Astrocyte of the cerebellum (primary cell): Measurements from ENCODE around the gene CFAP46.

Experiments
- DNase-seq: peaks from one replicate; pipeline ENCODE4 v3.0.0-alpha.2; 2011; ENCODE audit warnings: low read depth
- H3K4me3 ChIP-seq: 2 replicates; pipeline ENCODE4 v1.5.1; 2011; ENCODE audit warnings: mild to moderate bottlenecking, low read depth, low read length, moderate library complexity
- in situ Hi-C: cut with HindIII; loops from 2 replicates; pipeline ENCODE4 v1.10.0; 2017; ENCODE audit warnings: low sequenced_read_pairs
- TF ChIP-seq, protein P1 (sequence below): IDR thresholded peaks from 2 replicates; pipeline ENCODE4 v1.5.1; 2012; ENCODE audit warnings: low read length, low read depth, moderate library complexity, mild to moderate bottlenecking; ENCODE audit errors: missing control alignments

CFAP46 gene

DNA sequence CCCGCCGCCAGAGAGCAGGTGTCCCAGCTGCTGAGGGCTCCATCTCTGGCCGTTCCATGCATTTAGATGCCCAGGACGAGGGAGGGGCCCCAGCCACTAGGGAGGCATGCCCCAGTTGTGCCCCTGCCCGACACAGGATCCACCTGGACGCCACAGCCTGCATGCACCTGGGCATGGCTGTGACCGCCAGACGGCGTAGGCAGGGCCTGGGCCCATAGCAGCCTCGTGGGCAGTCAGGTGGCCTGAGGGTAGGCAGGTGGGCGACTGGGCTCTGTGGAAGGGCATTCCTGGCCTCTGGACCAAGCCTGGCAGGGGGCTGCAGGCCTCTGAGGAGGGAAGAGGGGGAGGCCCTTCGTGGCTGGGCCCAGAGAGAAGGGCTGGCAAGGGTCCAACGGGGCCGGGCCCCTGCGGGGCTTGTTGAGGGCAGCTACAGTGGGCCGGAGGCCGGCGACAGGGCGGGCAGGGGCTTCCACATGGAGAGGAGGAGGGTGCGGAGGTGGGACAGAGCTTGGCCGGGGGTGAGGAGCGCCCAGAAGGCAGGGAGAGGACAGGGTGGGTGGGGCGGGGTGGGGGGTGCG is 80.4 kb downstream of the CFAP46 start:
- no peak for DNase-seq
- TF ChIP-seq, protein P1, sequence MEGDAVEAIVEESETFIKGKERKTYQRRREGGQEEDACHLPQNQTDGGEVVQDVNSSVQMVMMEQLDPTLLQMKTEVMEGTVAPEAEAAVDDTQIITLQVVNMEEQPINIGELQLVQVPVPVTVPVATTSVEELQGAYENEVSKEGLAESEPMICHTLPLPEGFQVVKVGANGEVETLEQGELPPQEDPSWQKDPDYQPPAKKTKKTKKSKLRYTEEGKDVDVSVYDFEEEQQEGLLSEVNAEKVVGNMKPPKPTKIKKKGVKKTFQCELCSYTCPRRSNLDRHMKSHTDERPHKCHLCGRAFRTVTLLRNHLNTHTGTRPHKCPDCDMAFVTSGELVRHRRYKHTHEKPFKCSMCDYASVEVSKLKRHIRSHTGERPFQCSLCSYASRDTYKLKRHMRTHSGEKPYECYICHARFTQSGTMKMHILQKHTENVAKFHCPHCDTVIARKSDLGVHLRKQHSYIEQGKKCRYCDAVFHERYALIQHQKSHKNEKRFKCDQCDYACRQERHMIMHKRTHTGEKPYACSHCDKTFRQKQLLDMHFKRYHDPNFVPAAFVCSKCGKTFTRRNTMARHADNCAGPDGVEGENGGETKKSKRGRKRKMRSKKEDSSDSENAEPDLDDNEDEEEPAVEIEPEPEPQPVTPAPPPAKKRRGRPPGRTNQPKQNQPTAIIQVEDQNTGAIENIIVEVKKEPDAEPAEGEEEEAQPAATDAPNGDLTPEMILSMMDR = no peak
- in situ Hi-C loops = no loop called here
- H3K4me3 ChIP-seq = no peak overlapping the region

DNA sequence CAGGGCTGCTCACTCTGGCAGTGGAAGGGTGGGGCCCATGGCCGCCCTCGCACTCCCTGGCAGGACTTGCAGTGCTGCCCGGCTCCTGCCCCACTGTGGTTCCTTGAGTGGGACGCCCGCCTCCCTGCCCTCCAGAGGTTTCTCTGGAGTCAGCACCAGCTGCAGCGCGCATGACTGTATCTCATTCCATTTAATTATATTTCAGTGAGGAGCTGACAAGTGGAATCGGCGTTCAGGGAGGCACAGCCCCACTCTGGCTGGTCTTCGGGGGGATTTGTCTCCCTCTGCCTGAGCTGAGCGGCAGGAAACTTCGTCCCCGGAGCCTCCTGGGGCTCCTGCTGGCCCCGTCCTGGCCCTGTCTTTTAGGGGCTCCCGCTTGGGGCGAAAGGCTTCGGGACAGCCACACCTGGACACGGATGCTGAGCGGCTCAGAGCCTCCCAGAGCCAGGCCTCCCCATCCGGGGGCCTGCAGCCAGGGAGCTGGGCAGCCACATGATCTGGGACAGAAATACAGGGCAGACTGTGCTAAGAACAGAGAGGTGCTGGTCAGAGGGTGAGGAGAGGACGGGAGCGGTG is 81.2 kb downstream of the CFAP46 start:
- in situ Hi-C loops = no loop called here
- DNase-seq = no peak
- TF ChIP-seq, protein P1 = no peak
- no peak overlapping the region for H3K4me3 ChIP-seq

DNA sequence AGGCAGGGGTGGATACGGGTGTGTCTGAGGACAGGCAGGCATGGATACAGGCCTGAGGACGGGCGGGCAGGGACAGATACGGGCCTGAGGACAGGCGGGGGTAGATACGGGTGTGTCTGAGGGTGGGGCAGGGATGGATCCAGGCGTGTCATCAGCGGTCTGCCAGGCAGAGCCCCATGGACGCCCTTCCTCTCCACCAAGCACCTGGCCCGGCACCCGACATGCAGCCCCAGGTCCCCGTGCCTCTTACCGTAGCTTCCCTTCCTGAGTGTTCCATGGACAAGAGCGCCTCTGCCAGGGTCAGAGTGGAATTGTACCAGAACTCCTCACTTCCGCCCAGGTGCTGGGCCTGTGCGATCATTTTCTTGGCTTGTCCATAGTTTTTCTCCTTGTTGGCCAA is 81.8 kb downstream of the CFAP46 start:
- in situ Hi-C loops = no loop called here
- TF ChIP-seq, protein P1 = no peak
- H3K4me3 ChIP-seq = no peak overlapping the region
- no peak for DNase-seq

DNA sequence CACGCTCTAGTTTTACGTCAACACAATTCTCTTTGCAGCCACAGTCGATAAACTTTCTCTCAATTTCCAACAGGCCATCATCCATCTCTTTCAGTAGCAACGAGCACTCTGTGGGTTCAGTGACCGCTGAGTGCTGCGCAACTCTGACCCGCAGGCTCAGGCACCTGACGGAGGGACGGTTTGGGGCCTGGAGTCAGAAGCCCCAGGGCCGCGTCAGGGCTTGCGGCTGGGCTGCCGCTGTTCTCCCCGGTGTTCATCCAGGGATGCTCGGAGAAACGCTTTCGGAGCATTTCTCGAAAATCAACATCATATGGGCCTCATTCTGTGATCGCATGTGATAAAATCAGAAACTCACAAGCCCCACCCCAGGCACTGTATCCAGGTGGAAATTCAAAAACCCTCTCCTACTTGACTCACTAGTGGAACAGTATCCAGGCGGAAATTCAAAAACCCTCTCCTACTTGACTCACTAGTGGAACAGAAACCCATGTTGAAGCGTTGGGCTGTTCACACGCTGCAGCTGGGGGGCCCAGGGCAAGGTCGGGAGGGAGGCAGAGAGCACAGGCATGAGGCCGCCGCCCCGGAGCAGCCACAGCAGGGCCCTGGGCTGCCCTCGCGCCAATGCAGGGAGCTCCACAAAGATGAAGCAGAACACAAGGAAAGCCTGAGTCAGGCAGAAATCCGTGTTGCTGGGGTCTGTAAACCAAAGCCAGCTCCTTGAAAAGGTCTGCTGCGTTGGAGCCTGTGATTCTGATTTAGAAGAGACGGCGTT is 83.1 kb downstream of the CFAP46 start:
- no peak overlapping the region for H3K4me3 ChIP-seq
- no peak for DNase-seq
- in situ Hi-C loops = no loop called here
- TF ChIP-seq, protein P1 = no peak

DNA sequence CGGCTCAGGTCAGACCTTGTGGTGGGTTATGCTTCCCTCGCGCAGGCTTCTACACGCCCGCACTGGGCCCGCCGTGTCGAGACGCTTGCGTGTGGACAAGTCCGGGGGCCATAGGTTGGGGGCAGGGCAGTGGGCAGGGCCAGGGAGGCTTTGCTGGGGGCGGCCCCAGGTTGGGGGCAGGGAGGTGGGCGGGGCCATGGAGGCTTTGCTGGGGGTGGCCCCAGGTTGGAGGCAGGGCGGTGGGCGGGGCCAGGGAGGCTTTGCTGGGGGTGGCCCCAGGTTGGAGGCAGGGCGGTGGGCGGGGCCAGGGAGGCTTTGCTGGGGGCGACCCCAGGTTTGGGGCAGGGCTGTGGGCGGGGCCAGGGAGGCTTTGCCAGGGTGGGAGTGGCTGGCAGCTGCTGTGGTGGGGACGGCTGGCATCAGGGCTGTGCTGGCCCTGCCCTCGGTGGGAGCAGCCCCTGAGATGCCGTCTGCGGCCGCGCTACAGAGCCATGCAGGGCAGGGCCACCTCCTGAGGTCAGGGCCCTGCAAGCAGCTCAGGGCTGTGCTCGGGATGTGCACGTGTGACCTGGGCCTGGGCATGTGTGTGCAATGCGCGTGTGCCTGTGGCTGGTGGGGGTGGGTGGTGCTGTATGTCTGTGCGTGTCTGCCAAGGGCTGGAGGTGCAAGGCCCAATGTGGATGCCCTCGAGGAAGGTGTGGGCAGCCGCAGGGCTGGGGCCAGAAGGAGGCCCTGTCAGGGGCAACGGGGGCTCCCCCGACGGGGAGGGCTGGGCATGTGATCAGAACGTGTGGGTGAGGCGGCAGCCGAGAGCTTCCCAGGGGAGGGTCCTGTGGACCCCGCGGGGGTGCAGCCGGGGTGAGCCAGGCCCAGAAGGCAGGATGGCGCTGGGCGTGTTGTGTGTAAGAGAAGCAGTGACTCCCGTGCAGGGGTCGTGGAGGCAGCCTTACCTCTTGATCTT is 84.0 kb downstream of the CFAP46 start:
- H3K4me3 ChIP-seq = no peak overlapping the region
- TF ChIP-seq, protein P1 = no peak
- DNase-seq = no peak
- in situ Hi-C loops = no loop called here
